RWPE2 (cell line): ENCODE data around the gene LRIG1.

Source experiments
- ATAC-seq: fragments of 200-7000 bp; cut with Tn5 transposase; 3 replicates; pipeline ENCODE4 v1.9.1; 2021; ENCODE audit warnings: low read depth
- DNase-seq: peaks from one replicate; pipeline ENCODE4 v3.0.0-alpha.2; 2020; ENCODE audit warnings: low spot score
- H3K27ac ChIP-seq: fragments of 450-650 bp; 2 replicates; pipeline ENCODE4 v1.5.1; 2017; ENCODE audit warnings: mild to moderate bottlenecking; ENCODE audit not compliant: poor library complexity, severe bottlenecking
- H3K27me3 ChIP-seq: fragments of 250-450 bp; sonication (Bioruptor Pico); 2 replicates; pipeline ENCODE4 v1.5.1; 2021; ENCODE audit warnings: mild to moderate bottlenecking, moderate library complexity; ENCODE audit not compliant: insufficient read depth, poor library complexity, severe bottlenecking
- H3K36me3 ChIP-seq: fragments of 250-450 bp; sonication (Bioruptor Pico); 2 replicates; pipeline ENCODE4 v1.5.1; 2020; ENCODE audit warnings: low read depth, mild to moderate bottlenecking, moderate library complexity
- H3K4me1 ChIP-seq: fragments of 250-450 bp; sonication (Bioruptor Pico); 2 replicates; pipeline ENCODE4 v1.5.1; 2021; ENCODE audit warnings: mild to moderate bottlenecking, moderate library complexity; ENCODE audit not compliant: insufficient read depth, poor library complexity, severe bottlenecking
- H3K4me3 ChIP-seq: fragments of 250-450 bp; sonication (Bioruptor Pico); 2 replicates; pipeline ENCODE4 v1.5.1; 2021; ENCODE audit warnings: mild to moderate bottlenecking, moderate library complexity; ENCODE audit not compliant: severe bottlenecking
- H3K9me3 ChIP-seq: fragments of 250-450 bp; sonication (Bioruptor Pico); 2 replicates; pipeline ENCODE4 v1.5.1; 2021; ENCODE audit warnings: mild to moderate bottlenecking, moderate library complexity; ENCODE audit not compliant: severe bottlenecking
- CTCF ChIP-seq: fragments of 450-650 bp; IDR thresholded peaks from one replicate; pipeline ENCODE4 v1.5.1; 2017; ENCODE audit warnings: mild to moderate bottlenecking, moderate library complexity; ENCODE audit not compliant: poor library complexity, severe bottlenecking

The LRIG1 gene

DNA sequence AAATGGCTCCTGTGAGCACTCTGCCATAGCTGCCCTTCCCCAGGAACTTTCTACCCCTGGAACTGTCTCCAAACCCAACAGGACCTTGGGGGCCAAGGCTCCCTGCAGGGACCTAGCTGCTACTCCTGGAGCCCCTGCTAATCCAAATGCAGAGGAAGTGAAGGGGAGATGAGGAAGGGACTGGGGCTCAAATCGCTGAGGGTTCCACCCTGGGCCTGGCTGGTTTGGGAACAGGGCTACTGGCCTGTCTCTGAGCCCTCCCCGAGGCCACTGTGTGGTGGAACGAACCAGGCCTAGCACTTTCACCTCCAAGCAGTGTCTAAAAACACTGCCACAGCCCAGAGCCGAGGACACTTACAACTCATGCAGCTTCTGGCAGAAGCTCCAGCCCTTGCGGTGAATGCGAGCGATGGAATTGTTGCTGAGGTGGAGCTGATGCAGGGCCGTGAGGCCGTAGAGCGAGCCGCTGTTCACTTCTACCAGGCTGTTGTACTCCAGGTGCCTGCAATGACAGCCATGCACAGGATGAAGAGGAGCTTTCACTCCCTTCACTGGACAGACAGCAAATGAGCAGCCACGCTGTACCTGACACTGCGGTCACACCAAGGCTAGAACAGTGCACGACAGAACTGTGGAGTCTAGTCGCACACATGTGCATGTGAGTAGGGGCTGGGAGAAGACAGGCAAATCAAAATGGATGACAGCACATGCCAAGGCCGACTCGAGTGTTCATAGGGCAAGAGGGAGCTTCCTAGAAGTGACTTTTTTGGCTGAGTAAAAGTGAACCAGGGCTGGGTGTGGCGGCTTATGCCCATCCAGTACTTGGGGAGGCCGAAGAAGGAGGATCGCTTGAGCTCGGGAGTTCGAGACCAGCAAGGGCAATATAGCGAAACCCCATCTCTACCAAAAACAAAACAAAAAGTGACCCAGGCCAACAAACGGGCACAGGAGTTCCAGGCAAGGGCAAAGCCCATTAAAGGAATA, 90.8 kb downstream of the LRIG1 start:
- DNase-seq (no peak), ATAC-seq (no peak)
- Histone ChIP-seq H3K36me3 (no peaks in the 10 kb centered on the region), H3K27me3 (no peaks in the 10 kb centered on the region), H3K9me3 (no peaks in the 10 kb centered on the region), H3K4me1 (no peaks in the 10 kb centered on the region), H3K27ac (no peak overlapping the region), H3K4me3 (no peak overlapping the region)
- TF ChIP-seq CTCF = no peak

DNA sequence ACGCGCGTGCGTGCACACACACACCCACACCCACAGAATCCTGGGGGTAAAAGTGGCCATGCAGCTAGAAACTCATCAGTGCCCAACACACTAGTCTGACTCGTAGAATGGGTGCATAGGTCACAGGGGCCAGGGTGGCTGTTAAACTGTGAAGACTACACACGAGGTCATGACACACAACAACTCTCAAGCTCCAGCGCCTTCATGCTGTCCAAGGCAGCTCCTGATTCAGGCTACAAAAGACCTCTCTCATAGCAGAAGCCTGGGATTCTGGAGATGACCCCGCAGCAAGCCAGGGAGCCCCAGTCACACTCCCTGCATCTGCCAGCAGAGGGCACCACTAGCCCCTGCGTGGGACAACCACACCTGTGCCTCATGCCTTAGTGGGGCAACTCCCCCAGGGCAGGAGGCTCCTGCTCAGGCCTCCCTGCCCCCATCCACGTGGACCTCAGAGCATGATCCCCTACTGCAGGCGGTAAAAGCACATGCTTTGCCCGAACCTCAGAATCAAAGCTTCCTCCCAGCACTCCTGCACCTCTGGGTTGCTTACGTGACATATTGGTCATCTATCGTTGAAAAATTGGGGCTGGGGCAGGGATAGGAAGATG, 93.1 kb downstream of the LRIG1 start:
- Histone ChIP-seq H3K4me1 (no peaks in the 10 kb centered on the region), H3K36me3 (no peaks in the 10 kb centered on the region), H3K4me3 (no peak overlapping the region), H3K27ac (no peak overlapping the region), H3K27me3 (no peaks in the 10 kb centered on the region), H3K9me3 (no peaks in the 10 kb centered on the region)
- no peak for DNase-seq
- peak; percentile 88 for TF ChIP-seq CTCF
- ATAC-seq = peak; percentile 83

- no peak overlapping the region for H3K27ac ChIP-seq
- no peaks in the 10 kb centered on the region for H3K36me3 ChIP-seq
- DNase-seq (no peak), ATAC-seq (no peak)
- no peaks in the 10 kb centered on the region for H3K9me3 ChIP-seq
- H3K4me3 ChIP-seq = no peak overlapping the region
- TF ChIP-seq CTCF = no peak
- H3K27me3 ChIP-seq = no peaks in the 10 kb centered on the region
- no peaks in the 10 kb centered on the region for H3K4me1 ChIP-seq
These were observed 93.8 kb downstream of the LRIG1 start for GRCh38 chr3:66406831-66407610.

DNA sequence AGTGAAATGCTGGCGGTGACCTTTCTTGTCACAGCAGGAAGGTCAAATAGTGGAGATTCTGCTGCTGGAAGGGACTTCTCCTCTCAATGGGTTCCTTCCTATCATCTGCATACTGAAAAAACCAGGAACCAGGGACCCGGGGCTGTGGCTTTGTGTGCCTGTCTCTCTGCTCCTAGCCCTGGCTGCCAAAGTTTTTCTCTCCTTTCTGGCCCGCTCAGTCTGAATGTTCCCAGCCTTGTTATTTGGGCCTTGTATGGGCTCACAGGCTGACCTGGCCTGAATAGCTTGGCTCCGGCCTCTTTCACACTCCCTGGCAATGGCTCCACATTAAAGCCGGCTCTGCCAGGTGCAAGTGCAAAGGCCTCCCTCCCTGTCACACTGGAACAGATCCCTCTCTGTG, 94.7 kb downstream of the LRIG1 start:
- Histone ChIP-seq H3K36me3 (no peaks in the 10 kb centered on the region), H3K27ac (no peak overlapping the region)
- TF ChIP-seq CTCF = no peak

More for the DNA sequence above, 94.7 kb downstream of the LRIG1 start:
- H3K9me3 ChIP-seq = no peaks in the 10 kb centered on the region
- no peaks in the 10 kb centered on the region for H3K4me1 ChIP-seq
- DNase-seq (no peak), ATAC-seq (no peak)
- H3K4me3 ChIP-seq = no peak overlapping the region
- no peaks in the 10 kb centered on the region for H3K27me3 ChIP-seq
